HG02885 (cell line): ENCODE measurements around the gene GPC6.
"Not testable (repeated sequence)": the region's sequence is repeated elsewhere in the genome, so short reads cannot be mapped to it uniquely, and the experiment has no call there.

Experiments used
- ATAC-seq: cut with Tn5 transposase; IDR thresholded peaks from one replicate; pipeline ENCODE4 v1.9.1; 2021; ENCODE audit warnings: mild to moderate bottlenecking; ENCODE audit not compliant: unreplicated experiment, poor library complexity

Gene GPC6

DNA sequence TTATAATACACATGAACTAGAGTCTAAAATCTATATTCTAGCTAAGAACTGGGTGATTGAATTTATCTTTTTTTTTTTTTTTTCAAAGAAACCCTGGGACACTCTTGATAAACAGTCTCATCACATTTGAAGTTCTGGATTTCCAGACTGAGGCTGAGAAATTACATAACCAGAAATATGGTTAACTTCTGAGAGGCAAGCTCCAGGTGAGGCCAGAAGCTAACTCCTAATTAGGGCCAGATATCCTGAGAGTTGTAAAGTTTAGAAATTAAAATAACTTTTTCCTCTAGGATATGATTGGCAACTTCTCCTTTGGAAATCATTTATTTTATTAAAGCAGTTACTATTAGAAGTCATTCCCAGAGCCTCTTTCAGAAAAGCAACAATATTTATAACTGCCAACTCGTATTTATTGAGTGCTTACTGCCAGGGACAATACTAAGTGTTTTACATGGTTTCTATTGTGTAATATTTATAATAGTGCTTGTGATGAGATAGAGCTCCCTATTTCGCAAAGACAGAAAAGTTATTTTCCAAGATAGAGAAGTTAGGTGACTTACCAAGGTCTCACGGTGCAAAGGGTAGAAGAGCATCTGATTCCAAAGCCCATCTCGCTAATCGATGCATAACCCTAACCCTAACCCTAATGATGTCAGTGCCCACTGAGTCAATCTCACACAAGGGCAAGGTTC is 1065.2 kb downstream of the GPC6 start:
- no peak for ATAC-seq

DNA sequence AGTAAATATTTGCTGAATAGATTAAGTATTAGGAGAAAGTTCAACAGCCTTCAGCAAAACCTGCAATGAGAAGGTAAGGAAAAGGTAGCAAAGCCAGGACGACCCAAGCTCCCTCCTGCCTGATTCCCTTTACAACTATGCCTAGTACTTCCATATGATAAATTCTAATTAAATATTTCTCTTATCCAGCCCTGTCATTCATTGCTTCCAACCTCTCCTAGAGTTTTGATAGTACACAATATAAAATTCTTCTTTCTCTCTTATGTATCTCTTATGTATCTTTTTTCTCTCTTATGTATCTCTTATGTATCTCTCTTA is 1065.7 kb downstream of the GPC6 start:
- ATAC-seq: no peak

- no peak for ATAC-seq
These were observed 1069.9 kb downstream of the GPC6 start for GRCh38 chr13:94296471-94296870.

- ATAC-seq: no peak
These were observed 1071.7 kb downstream of the GPC6 start for GRCh38 chr13:94298346-94298745.

DNA sequence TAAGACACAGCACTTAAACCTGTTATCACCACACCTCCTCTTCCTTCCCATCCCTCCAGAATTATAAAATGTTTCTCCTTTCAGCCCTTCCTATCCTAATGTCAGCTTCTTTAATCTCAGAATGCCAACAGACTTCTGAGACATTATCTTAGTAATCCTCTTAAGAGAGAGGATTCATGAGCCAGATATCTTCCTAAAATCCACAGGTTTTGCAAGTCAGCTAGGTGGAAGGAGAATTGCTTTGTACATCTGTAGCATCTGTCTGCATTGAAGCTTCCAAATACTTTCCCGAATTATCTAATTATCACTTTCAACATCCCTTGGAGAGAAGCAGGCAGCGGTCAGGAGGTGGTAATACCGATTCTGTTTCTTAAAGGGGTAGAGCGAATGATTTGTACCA is 1073.8 kb downstream of the GPC6 start:
- no peak for ATAC-seq

DNA sequence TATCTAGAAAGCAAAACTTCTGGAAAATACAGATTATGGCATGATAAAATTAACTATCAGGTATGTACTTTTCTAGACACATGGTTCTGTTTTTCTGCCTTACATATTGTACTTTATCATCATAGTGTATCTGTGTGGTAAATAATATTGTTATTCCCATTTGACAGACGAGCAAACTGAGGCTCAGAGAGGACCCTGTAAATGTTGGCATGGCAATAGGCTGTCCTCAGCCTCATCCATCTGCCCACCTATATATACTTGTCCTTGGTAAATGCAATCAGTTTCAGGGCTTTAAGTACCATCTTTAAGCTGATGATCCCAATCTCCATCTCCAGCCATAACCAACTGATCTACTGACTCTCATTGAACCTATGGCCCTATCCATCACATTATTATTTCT is 1074.9 kb downstream of the GPC6 start:
- no peak for ATAC-seq

DNA sequence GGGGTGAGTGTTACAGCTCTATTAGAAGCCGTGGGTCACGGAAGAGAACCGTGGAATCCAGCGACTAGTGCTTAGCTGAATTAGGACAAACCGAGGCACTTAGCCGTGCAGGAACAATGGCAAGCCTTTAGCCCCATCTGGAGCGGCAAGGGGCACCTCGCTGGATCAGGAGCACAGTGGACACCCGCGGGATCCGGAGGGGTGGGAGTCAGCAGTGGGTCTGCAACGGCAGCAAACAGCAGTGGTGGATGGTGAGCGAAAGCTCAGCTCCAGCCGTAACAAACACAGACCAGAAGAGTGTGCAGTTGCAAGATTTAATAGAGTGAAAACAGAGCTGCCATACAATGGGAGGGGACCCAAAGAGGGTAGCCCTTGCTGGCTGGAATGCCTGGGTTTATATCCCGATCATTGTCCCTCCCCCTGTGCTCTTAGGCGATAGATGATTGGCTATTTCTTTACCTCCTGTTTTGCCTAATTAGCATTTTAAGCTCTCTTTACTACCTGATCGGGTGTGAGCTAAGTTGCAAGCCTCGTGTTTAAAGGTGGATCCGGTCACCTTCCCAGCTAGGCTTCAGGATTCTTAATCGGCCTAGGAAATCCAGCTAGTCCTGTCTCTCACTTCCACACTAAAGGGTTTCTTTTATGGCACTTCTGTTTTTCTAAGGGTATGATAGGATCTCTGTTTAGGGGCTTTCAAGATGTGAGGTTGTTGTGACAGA is 1076.4 kb downstream of the GPC6 start:
- ATAC-seq: not testable (repeated sequence)

DNA sequence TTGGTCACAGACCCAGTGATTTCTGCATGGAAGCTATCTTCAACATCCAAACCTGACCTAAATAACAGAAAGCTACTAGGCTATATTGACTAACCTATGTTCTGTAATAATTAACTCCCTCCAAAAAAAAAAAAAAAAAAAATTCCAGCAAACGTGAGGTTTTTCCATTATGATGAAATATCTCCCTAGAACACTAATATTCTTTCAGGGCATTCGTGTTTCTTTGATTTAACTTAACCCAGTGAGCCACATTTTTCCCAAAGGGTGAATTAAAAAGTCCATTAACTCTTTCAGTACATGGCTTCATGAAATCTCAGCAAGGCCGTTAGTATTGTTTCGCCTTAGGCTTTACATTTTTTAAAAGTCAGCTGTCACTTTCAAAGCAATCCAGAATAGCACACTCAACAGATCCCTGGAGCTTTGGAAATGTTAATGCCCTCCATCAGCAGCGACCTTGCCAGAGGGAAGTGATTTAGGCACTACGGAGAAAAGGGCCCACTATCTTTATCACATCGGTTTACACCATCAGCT is 1077.1 kb downstream of the GPC6 start:
- no peak for ATAC-seq

DNA sequence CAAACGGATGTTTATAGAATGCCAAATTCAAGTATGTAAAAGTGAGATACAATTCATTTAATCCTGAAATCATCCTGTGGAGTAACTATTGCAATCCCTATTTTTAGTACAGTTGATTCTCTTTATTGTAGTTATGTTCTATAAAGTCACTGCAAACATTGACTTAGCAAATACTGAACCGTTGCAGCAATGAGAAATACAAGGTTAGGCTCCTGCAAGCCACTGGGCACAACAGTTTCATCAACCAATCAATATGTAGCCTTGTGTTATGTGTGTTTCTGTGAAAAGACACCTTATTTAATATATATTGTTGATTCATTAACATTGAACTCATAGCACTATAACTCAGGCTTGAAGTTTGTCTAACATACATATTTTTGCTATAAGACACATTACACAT is 1078.4 kb downstream of the GPC6 start:
- ATAC-seq: no peak

DNA sequence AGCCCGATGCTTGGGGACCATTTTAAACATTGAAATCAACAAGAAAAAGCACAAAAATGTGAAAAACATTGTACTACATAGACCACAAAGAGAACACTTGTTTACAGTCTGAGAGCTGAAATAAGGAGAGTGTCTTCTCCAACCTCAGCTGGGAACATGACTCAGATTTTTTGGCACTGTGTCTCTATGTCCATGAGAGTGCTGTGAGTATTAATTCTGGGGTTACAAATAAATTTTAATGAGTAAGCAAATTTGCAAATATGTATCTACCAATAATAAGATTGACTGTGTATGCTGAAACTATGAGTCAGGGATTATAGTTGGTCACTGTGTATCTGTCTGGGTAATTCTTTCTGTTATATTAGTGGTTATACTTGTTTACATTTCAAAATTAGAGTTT is 1078.9 kb downstream of the GPC6 start:
- ATAC-seq: no peak

GRCh38 chr13:94305934-94306333 is 1079.3 kb downstream of the GPC6 start:
- ATAC-seq: no peak

DNA sequence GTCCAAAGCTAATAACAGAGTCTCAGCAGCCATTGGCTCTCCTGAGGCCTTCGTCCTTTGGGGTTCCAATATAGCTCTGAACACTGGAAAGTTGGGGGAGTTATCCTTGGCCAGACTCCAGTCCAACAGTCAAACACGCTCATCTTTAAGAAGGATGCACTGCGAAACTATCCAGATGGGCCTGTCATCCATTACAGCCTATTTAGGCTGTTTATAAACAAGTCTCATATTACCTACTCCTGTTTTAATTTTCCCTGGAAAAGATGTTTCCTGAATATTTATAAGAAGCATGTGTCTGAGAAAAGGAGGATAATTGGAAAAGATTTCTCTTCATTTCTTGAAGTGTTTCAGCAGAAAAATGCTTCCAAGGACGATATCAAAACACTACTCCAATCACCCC is 1082.2 kb downstream of the GPC6 start:
- no peak for ATAC-seq

DNA sequence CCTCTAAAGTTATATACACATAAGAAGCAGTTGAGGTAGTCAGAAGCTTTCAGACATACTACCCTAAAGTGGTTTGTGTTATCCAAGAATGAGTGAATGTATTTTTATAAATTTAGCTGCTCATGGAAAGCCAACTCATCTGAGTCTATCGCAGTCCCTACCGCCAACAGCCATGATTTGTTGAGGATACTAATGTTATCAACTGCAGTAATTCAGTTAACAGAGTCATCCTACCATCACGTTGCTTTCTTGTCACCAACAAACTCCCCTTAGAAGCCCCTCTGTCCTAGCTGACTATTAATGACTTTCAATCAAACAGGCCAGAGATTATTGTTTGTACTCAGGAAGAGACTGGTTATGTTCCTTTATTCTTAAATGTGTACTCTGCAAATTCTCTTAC is 1083.0 kb downstream of the GPC6 start:
- ATAC-seq: no peak

- ATAC-seq: no peak
These were observed 1083.6 kb downstream of the GPC6 start for GRCh38 chr13:94309997-94310855.

DNA sequence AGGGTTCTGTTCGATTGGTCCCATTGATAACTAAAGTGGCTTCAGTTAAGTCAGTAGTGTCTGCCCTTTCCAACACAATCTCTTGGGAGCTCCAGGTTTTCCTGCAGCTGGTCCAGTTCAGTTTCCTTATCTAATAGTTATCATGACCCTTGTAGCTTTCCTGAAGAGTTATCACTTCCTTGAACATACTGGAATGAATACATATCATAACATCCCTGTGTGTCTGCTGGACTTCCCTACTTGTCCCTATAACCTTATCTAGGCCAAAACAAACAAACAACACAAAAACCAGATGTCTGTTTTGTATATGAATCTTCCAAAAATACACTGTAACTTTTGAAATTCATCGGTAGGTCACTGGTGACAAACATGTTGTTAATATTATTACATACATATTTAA is 1085.3 kb downstream of the GPC6 start:
- no peak for ATAC-seq

DNA sequence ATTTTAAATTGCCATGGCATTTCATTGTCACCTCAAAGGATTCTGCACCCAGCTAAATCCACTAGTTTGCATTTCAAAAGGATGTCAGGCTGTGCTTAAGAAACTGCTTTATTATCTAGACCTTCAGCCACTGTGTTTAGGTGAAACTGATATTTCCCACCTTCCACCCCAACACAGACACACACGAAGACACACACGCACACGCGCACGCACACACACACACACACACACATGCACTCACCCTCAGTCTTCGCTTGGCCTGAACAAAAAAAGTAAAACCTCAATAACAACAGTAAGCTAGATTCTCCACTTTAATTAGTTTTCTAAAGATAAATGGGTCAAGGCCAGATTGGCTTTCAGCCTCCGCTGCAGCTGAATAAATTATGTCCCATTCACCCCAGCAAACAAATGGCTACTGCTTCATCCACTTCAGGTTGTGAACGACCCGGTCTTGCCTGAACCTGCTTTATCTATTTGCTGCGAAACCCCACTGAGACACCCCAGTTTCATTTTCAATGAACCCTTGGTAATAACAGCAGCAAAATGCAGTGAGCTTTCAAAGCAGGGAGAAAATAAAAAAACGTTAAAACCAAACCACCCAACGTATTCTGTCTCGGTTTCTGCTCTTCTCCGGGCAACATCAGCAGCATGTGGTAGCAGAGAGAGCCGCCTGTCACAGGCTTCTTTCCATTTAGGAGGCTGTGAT is 1086.1 kb downstream of the GPC6 start:
- peak; percentile 88 for ATAC-seq

GRCh38 chr13:94313321-94313910 is 1086.8 kb downstream of the GPC6 start:
- no peak for ATAC-seq

DNA sequence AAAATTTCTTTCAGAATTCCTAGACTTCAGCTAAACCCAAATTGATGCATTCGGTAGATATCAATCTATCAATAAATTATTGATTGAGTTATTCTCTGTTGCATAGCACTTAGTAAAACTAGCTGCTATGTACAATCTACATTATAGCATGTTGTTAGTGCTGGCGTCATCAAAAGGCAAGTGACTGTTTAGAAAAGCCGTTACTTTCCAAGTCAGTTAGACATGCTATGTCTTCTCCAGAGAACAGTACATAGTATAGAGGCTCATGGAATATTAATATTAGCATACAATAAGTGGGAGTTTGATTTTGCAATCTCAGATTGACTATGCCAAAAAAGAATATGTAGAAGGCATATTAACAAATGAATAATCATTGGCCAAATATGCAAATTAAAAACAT is 1087.3 kb downstream of the GPC6 start:
- ATAC-seq: no peak

GRCh38 chr13:94315188-94315587 is 1088.6 kb downstream of the GPC6 start:
- no peak for ATAC-seq

GRCh38 chr13:94317063-94317491 is 1090.5 kb downstream of the GPC6 start:
- ATAC-seq: peak; percentile 58
